HG03139 (cell line): Measurements from ENCODE around the gene PTGDR2.

Source experiments
- ATAC-seq: cut with Tn5 transposase; IDR thresholded peaks from one replicate; pipeline ENCODE4 v1.9.1; 2021; ENCODE audit not compliant: unreplicated experiment

The PTGDR2 gene

DNA sequence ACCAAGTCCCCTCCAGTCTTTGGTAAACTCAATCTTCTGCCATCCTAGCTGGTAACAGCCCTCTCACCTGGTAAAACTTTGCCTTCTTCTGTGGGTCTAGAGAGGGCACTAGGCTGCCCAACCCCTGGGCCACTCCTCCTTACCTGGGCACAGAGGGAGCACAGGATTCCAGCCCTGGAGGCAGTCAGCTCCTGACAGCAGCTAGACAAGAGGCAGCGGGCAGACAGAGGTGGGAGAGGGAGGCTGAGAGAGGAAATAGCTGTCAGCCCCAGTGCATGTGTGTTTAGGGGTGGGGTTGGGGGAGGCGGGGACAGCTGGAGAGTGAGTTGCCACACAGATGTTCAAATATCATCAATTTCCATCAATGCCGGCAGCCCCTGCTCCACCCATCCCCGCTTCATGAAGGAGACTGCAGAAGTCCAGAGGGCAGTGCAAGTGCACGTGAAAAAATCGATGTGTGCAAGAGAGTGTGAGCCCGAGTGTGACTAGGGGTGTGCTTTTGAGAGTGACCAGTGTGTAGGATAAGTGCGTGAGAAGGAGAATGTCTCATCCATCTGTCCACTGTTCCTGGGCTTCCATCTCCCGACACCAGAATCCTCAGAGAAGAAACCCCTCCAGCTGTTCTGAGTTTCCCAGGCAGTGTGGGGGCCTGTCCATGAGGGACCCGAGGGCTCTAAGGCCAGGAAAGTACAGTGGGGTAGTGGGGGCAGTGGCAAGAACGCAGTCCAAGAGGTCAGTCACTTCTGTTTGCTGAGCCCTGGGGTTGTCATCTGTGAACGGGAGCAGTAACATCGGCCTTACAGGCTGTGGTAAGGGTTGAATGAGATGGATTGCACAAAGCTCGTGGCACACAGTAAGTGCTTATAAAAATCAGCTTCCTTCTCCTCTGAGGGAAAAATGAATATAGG, at the start of gene PTGDR2:
TSS of gene PTGDR2 (minus strand) at position 225 of the 908 bp plus-strand sequence. CDS start 2,228 bp downstream, outside the sequence.
- ATAC-seq = no peak

DNA sequence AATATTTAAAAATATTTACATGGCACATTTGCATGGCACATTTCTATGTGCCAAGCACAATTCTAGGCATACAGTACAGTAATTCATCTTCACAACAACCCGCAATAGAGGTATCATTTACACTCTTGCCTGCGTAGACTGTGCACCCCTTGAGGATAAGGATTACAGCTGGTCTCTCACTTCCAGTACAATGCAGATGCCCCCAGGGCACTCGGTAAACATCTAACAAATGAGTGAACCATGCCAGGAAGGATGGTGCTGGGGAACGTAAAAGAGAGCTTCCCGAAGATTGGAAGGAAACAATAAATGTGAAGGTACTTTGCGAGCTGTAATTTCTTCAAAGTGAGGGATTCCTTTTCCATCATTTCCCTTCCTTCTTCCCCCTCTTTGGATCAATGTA, 49.3 kb upstream of the PTGDR2 start:
- no peak for ATAC-seq

GRCh38 chr11:60902625-60903024, 46.9 kb upstream of the PTGDR2 start:
- no peak for ATAC-seq

- ATAC-seq = no peak
Measured at GRCh38 chr11:60900673-60901404, 45.1 kb upstream of the PTGDR2 start.

GRCh38 chr11:60899977-60900376, 44.2 kb upstream of the PTGDR2 start:
- ATAC-seq = no peak

DNA sequence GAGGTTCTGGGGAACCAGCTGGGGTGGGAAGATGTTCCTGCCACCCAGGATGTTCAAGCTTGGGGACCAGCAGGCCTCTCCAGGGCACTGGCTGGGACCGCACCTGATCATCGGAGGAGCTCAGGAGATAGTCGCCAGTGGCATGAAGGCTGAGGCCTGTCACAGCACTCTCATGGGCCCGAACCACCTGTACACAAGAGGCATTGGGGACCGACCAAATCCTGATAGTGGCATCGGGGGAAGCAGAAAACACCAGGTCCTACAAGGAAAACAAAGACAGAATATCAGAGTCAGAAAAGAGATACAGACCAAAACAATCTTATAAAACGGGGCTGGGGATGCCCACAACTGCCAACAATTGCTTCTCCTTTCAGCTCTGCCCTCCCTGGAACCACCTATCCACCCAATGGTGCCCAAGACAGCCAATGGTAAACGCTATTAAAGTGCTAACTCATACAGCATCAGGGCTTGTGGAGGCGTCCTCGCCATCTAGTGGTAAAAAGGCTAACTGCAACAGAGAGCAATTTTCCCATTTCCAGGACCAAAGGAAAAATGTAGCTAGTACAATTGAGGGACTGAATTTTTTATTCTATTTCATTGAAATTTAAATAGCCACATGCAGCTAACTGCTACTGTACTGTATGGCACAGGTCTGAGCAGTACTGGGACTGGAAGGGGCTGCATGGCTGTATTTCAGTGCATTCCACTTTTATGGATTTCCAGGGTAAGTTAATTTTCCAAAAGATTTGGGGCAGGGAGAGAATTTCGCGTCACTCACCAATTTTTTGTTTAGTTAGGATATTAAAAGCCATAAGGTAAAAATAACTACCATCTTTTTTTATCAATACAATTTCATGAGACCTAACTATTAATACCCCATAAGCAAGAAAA, 43.5 kb upstream of the PTGDR2 start:
- no peak for ATAC-seq

GRCh38 chr11:60897496-60897895, 41.7 kb upstream of the PTGDR2 start:
- no peak for ATAC-seq

DNA sequence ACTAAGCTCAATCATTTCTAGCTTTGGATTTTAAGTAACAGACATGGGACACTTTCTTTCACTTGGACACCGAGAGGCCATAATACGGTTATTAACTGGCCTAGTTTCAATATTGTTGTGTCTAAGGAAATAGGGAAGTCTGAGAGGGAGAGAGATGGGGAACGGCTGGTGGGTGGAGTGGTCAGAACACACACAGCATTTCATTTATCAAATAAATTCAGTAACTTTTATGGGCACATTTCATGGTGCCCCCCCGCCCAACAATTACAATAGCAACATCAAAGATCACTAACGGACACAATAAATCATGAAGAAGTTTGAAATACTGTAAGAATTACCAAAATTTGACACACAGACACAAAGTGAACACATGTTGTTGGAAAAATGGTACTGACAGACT, 39.9 kb upstream of the PTGDR2 start:
- no peak for ATAC-seq

GRCh38 chr11:60891103-60891741, 35.5 kb upstream of the PTGDR2 start:
- no peak for ATAC-seq

GRCh38 chr11:60890696-60891095, 34.9 kb upstream of the PTGDR2 start:
- ATAC-seq = no peak

DNA sequence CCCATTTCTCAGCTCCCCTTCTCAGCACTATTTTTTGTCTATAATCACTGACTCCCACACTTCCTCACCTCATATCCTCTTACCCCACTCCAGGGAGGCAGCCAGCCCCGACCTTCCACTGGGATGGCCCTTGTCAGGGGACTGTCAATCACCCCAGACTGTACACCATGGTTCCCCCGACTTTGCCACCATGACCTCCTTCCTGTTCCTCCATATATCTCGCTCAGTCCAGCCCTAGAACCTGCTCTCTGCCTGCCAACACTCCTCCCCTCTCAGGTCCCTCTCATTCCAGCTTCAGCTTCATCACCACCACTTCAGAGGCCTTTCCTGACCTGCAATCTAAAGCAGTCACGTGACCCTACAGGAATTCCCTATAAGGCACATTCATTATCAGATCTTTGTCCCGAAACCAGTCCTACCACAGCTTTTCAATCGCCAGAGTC, 34.1 kb upstream of the PTGDR2 start:
- no peak for ATAC-seq

- no peak for ATAC-seq
Measured at GRCh38 chr11:60887556-60887955, 31.8 kb upstream of the PTGDR2 start.

DNA sequence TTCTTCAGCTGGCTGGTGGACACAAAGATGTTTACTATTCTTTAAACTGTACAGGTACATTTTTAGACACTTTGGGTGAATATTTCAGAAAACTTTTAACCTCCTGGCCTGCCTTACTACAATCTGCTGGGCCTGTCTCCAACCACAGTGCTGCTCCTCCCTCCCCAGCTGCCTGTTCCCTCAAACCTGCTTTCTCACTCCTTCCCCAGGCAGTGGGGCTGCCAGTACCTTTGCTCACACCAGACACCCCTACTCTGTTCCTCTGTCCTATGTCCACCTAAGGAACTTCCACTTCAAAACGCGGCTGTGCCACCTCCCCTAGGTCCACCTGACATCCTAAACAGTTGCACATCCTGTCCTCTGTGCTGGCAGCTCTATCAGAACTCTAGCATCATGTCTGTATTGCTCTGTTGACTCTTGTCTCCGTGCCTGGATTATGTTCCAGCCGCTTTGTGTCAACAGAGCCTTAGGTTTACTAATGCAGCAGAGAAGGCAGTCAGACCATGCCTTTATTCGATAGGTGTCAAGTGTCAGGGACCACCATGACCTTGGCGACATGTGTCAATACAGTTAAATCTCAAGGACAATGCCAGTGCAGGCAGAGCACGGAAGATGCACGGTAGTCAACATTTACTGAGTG, 25.0 kb upstream of the PTGDR2 start:
- ATAC-seq = no peak

DNA sequence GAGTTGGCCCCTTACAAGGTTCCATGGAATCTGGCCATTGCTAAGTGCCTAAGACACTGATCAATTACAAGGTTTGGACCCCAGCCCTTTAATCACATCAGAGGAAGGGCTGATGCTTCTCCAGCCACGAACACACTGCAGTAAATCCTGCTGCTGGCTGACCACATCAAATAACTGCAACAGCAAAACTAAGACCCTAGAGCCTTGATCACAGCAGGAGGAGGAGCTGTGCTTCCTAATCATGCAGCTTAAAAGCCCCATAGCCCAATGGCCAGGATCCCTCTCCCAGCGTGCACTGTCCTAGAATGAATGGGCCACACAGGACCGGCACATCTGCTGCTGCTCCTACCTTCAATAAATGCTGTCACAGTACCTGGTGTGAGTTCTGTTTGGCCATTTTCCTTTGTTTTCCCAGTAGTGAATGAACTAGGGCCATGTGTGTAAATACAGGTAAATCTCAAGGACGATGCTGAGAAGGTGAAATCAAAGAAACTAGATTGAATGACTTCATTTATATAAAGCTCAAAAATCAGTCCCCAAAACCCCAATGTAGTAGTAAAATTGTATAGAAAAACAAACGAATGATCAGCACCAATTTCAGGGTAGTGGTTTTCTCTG, 24.3 kb upstream of the PTGDR2 start:
- ATAC-seq = no peak

- ATAC-seq = no peak
Measured at GRCh38 chr11:60879104-60879503, 23.4 kb upstream of the PTGDR2 start.

GRCh38 chr11:60878245-60879101, 22.7 kb upstream of the PTGDR2 start:
- ATAC-seq = no peak

DNA sequence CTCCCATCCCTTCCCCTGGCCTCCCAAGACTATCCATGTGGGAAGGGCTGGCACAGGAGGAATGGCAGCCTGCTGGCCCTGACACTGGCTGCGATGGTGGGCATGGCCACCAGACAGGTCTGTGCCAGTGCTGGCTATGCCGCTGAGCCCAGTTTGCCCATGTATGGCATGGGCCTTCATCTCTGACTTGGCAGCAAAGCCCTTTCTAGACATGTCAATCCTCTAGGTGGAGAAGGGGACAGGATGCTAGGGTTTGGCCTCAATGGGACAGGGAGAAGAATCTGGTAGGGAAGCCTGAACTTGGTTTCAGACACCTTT, 20.4 kb upstream of the PTGDR2 start:
- no peak for ATAC-seq

DNA sequence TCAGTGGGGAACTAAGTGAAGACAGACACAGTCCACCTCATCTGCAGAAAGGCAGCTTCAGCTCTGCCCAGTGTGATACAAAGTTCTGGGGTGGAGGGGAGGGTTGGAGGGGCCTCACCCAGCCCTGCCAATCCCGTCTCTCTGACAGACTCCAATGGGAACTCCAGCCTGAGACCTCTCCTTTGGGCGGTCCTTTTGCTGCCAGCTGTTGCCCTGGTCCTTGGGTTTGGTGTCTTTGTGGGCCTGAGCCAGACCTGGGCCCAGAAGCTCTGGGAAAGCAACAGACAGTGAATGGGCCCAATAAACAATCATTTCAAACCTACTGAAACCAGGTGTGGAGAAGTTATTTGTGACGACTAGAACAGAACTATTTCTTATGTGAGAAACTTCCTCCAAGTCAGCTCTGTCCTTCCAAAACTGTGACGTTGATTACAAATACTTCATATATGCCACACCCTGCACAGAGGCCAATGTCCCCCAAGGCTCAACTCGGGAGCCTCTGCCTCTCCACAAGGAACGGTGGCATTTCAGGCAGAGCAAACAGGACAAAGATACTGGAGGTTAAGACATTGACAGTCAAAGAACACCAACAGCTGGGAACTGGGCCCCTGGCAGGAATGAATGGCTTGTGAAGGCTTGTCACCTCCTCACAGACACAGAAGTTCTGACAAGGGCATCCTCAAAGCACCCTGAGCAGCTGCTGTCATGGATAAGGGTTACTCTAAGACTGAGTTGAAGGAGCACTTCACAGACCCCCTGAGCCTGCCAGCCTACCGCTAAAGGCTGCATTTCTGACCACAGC, 19.8 kb upstream of the PTGDR2 start:
- ATAC-seq = no peak
